ENCODE results near the gene FGF9. TPM values are rescaled to one million over a fixed set of nuclear protein-coding genes. Genes with fewer than 3 reads are reported as not detected.

FGF9 gene
- total RNA-seq, 1 donor from 2014 or later = 0.25 TPM

- TF ChIP-seq POLR2AphosphoS5 (IDR thresholded peaks at IDR 0.05; ENCODE audit: insufficient read depth in 1 of 2, low read depth in 1 of 2) (no peak), POLR2A (IDR thresholded peaks at IDR 0.05) (no peak), CTCF (IDR thresholded peaks at IDR 0.05) (no peak)
- H3K27ac ChIP-seq = peak overlapping the region; percentile 43
Measured at GRCh38 chr13:21674490-21675009, 3.7 kb downstream of the FGF9 start.

GRCh38 chr13:21675095-21675991 lies 4.5 kb downstream of the FGF9 start:
- DNase-seq (ENCODE audit: extremely low spot score in 2 of 2) = no peak
- Histone ChIP-seq H3K27me3 (no peaks in the 10 kb centered on the region), H3K4me3 (peak overlapping the region; percentile 54 to 70), H3K27ac (peak overlapping the region; percentile 27), H3K4me1 (peaks cover 43% of the 10 kb centered on the region), H3K36me3 (no peaks in the 10 kb centered on the region), H3K9me3 (no peaks in the 10 kb centered on the region)
- intact Hi-C loops (cut with DNase I) = no loop called here
- TF ChIP-seq POLR2AphosphoS5 (IDR thresholded peaks at IDR 0.05; ENCODE audit: insufficient read depth in 1 of 2, low read depth in 1 of 2) (peak in 1 of 2 donors; percentile 29), CTCF (IDR thresholded peaks at IDR 0.05) (no peak), POLR2A (IDR thresholded peaks at IDR 0.05) (no peak)

More at GRCh38 chr13:21674490-21675009, 3.7 kb downstream of the FGF9 start:
- Histone ChIP-seq H3K4me1 (peaks cover 43% of the 10 kb centered on the region), H3K36me3 (no peaks in the 10 kb centered on the region), H3K27me3 (no peaks in the 10 kb centered on the region), H3K4me3 (peak overlapping the region; percentile 54 to 70), H3K9me3 (no peaks in the 10 kb centered on the region)
- DNase-seq (ENCODE audit: extremely low spot score in 2 of 2) = no peak
- intact Hi-C loops (cut with DNase I) = no loop called here

GRCh38 chr13:21676611-21677021 lies 5.7 kb downstream of the FGF9 start:
- Histone ChIP-seq H3K9me3 (no peaks in the 10 kb centered on the region), H3K4me3 (no peak overlapping the region), H3K4me1 (peaks cover 38% of the 10 kb centered on the region), H3K36me3 (no peaks in the 10 kb centered on the region), H3K27ac (no peak overlapping the region), H3K27me3 (no peaks in the 10 kb centered on the region)
- TF ChIP-seq POLR2A (IDR thresholded peaks at IDR 0.05) (no peak), CTCF (IDR thresholded peaks at IDR 0.05) (no peak), POLR2AphosphoS5 (IDR thresholded peaks at IDR 0.05; ENCODE audit: insufficient read depth in 1 of 2, low read depth in 1 of 2) (no peak)
- intact Hi-C loops (cut with DNase I) = no loop called here
- DNase-seq (ENCODE audit: extremely low spot score in 2 of 2) = no peak

GRCh38 chr13:21677075-21677623 lies 6.3 kb downstream of the FGF9 start:
- no peak for TF ChIP-seq POLR2A (IDR thresholded peaks at IDR 0.05)
- TF ChIP-seq POLR2AphosphoS5 (IDR thresholded peaks at IDR 0.05; ENCODE audit: insufficient read depth in 1 of 2, low read depth in 1 of 2) = no peak
- no peak for TF ChIP-seq CTCF (IDR thresholded peaks at IDR 0.05)
- Histone ChIP-seq H3K27ac (no peak overlapping the region), H3K4me3 (no peak overlapping the region), H3K4me1 (peaks cover 33% of the 10 kb centered on the region), H3K9me3 (no peaks in the 10 kb centered on the region), H3K27me3 (no peaks in the 10 kb centered on the region), H3K36me3 (no peaks in the 10 kb centered on the region)
- intact Hi-C loops (cut with DNase I) = no loop called here
- DNase-seq (ENCODE audit: extremely low spot score in 2 of 2) = no peak

All from vagina (tissue), 2 donors.